HCT116 (cell line): Measurements from ENCODE around the gene MED10. TPM values are rescaled to one million over a fixed set of nuclear protein-coding genes. Genes with fewer than 3 reads are reported as not detected.

Experiments
- ATAC-seq: fragments of 200-7000 bp; cut with Tn5 transposase; 2 replicates; pipeline ENCODE4 v1.9.1; 2020; ENCODE audit warnings: mild to moderate bottlenecking, moderate library complexity
- BruUV-seq: library from RNA; stranded (reverse); fragments of 400-500 nt; replicated peaks from 2 replicates; lab custom pipeline; 2021; lab: Mats Ljungman, UMichigan
- CTCF ChIA-PET: fragments of 300-600 bp; sonication (Branson Sonifier 250); formaldehyde crosslinking; loops from one replicate; lab custom pipeline; 2021; ENCODE audit warnings: antibody characterized with exemption; lab: Charles Lee
- POLR2A ChIA-PET: fragments of 300-600, 350-600 bp; sonication (Branson Sonifier 250); formaldehyde crosslinking; loops from one replicate; lab custom pipeline; 2021; ENCODE audit warnings: antibody characterized with exemption; lab: Charles Lee
- RAD21 ChIA-PET, 2 experiments: fragments of 300-600 bp; sonication (Branson Sonifier 250); formaldehyde crosslinking; loops; one replicate each; lab custom pipeline; 2023; ENCODE audit warnings: low total read pairs in 2 of 2; ENCODE audit not compliant: uncharacterized antibody in 2 of 2, unreplicated experiment in 2 of 2, low non-redundant PET in 1 of 2; lab: Charles Lee
- DNase-seq: peaks from one replicate; pipeline ENCODE4 v3.0.0-alpha.2; 2010; ENCODE audit warnings: low read depth, low spot score
- H2AFZ ChIP-seq: fragments of 200-600 bp; shearing (Covaris generic), sonication (generic); 2 replicates; pipeline ENCODE4 v1.6.1; 2017; ENCODE audit warnings: low read depth, mixed run types, mixed read lengths, antibody characterized with exemption, low read length; ENCODE audit not compliant: poor library complexity, severe bottlenecking
- H3K27ac ChIP-seq: 2 replicates; pipeline ENCODE4 v1.5.1; 2012; ENCODE audit warnings: low read depth, low read length
- H3K27me3 ChIP-seq: fragments of 200-600 bp; sonication (generic); 2 replicates; pipeline ENCODE4 v1.6.1; 2016; ENCODE audit warnings: mixed run types, low read length, mixed read lengths; ENCODE audit not compliant: insufficient read depth
- H3K36me3 ChIP-seq, 2 experiments: fragments of 200-500 bp in 1 of 2; fragments of 200-600 bp in 1 of 2; sonication (Bioruptor generic) in 1 of 2; sonication (generic) in 1 of 2; 2 replicates each; pipeline versions ENCODE4 v1.5.1 to v1.6.1; 2014 to 2016; ENCODE audit warnings: low read length in 2 of 2, inconsistent platforms in 1 of 2, mixed read lengths in 1 of 2, mixed run types in 1 of 2; ENCODE audit not compliant: insufficient read depth in 2 of 2, control insufficient read depth in 1 of 2
- H3K4me1 ChIP-seq, 2 experiments: fragments of 200-600 bp in 1 of 2; sonication (generic) in 1 of 2; 2 replicates each; pipeline versions ENCODE4 v1.5.1 to v1.6.1; 2012 to 2017; ENCODE audit warnings: low read length in 2 of 2, inconsistent platforms in 1 of 2, mild to moderate bottlenecking in 1 of 2, mixed read lengths in 1 of 2, mixed run types in 1 of 2, moderate library complexity in 1 of 2; ENCODE audit not compliant: insufficient read depth in 2 of 2, control insufficient read depth in 1 of 2
- H3K4me2 ChIP-seq: fragments of 200-600 bp; sonication (generic); 2 replicates; pipeline ENCODE4 v1.6.1; 2017; ENCODE audit warnings: mixed run types, low read length, mixed read lengths
- H3K4me3 ChIP-seq, 2 experiments: fragments of 200-600 bp in 1 of 2; sonication (generic) in 1 of 2; replicated peaks in 1 of 2; 2 replicates each; pipeline ENCODE4 v1.5.1; 2011 to 2016; ENCODE audit warnings: low read length in 2 of 2, control low read depth in 1 of 2, low read depth in 1 of 2, mild to moderate bottlenecking in 1 of 2, mixed read lengths in 1 of 2, mixed run types in 1 of 2
- H3K79me2 ChIP-seq: fragments of 200-600 bp; sonication (generic); 2 replicates; pipeline ENCODE4 v1.6.1; 2017; ENCODE audit warnings: mild to moderate bottlenecking, mixed run types, low read length, moderate library complexity, mixed read lengths; ENCODE audit not compliant: insufficient read depth
- H3K9ac ChIP-seq: fragments of 200-600 bp; sonication (generic); 2 replicates; pipeline ENCODE4 v1.6.1; 2016; ENCODE audit warnings: low read length, mixed read lengths
- H3K9me2 ChIP-seq: fragments of 200-600 bp; sonication (generic), shearing (Covaris generic); 2 replicates; pipeline ENCODE4 v1.6.1; 2017; ENCODE audit warnings: mixed run types, mild to moderate bottlenecking, moderate library complexity; ENCODE audit not compliant: insufficient read depth
- H3K9me3 ChIP-seq, 2 experiments: fragments of 200-500 bp in 1 of 2; fragments of 200-600 bp in 1 of 2; sonication (Bioruptor generic) in 1 of 2; sonication (generic) in 1 of 2; 2 replicates each; pipeline ENCODE4 v1.6.1; 2014 to 2017; ENCODE audit warnings: low read length in 2 of 2, mixed read lengths in 2 of 2, inconsistent platforms in 1 of 2, low read depth in 1 of 2, mild to moderate bottlenecking in 1 of 2, mixed run types in 1 of 2, moderate library complexity in 1 of 2; ENCODE audit not compliant: control insufficient read depth in 1 of 2, insufficient read depth in 1 of 2
- H4K20me1 ChIP-seq: fragments of 200-600 bp; sonication (generic), shearing (Covaris generic); 2 replicates; pipeline ENCODE4 v1.6.1; 2017; ENCODE audit warnings: mixed run types, mild to moderate bottlenecking, moderate library complexity; ENCODE audit not compliant: insufficient read depth
- CBX3 ChIP-seq: IDR thresholded peaks from 2 replicates; pipeline ENCODE4 v1.6.1; 2012; ENCODE audit warnings: low read depth
- CEBPB ChIP-seq: IDR thresholded peaks from 2 replicates; pipeline ENCODE4 v1.6.1; 2012; ENCODE audit warnings: low read depth
- EGR1 ChIP-seq: IDR thresholded peaks from 2 replicates; pipeline ENCODE4 v1.6.1; 2012; ENCODE audit warnings: low read depth
- ELF1 ChIP-seq: IDR thresholded peaks from 2 replicates; pipeline ENCODE4 v1.6.1; 2012; ENCODE audit warnings: low read depth, borderline replicate concordance
- EZH2 ChIP-seq: fragments of 200-600 bp; sonication (generic); IDR thresholded peaks from 2 replicates; pipeline ENCODE4 v1.6.1; 2017; ENCODE audit warnings: antibody characterized with exemption, mixed run types
- EZH2phosphoT487 ChIP-seq: fragments of 200-600 bp; IDR thresholded peaks from 2 replicates; pipeline ENCODE4 v1.6.1; 2018; ENCODE audit warnings: antibody characterized with exemption, borderline replicate concordance
- FOSL1 ChIP-seq: IDR thresholded peaks from 2 replicates; pipeline ENCODE4 v1.6.1; 2012; ENCODE audit warnings: low read depth
- MAX ChIP-seq: IDR thresholded peaks from 2 replicates; pipeline ENCODE4 v1.6.1; 2012
- RAD21 ChIP-seq: IDR thresholded peaks from 2 replicates; pipeline ENCODE4 v1.6.1; 2012; ENCODE audit warnings: low read depth, mild to moderate bottlenecking
- SIN3A ChIP-seq: IDR thresholded peaks from 2 replicates; pipeline ENCODE4 v1.6.1; 2012; ENCODE audit warnings: low read depth
- SP1 ChIP-seq: IDR thresholded peaks from 2 replicates; pipeline ENCODE4 v1.6.1; 2012; ENCODE audit warnings: low read depth
- TCF7L2 ChIP-seq: IDR thresholded peaks from 2 replicates; pipeline ENCODE4 v1.7.0; 2011; ENCODE audit warnings: borderline replicate concordance, inconsistent platforms; ENCODE audit not compliant: insufficient read depth, insufficient read length; ENCODE audit errors: extremely low read depth
- YY1 ChIP-seq: IDR thresholded peaks from 2 replicates; pipeline ENCODE4 v1.6.1; 2011; ENCODE audit warnings: low read length, low read depth, moderate library complexity, mild to moderate bottlenecking; ENCODE audit not compliant: insufficient replicate concordance; ENCODE audit errors: extremely low read depth
- ZBTB33 ChIP-seq: IDR thresholded peaks from 2 replicates; pipeline ENCODE4 v1.6.1; 2011; ENCODE audit warnings: mild to moderate bottlenecking, low read length, moderate library complexity; ENCODE audit not compliant: insufficient replicate concordance; ENCODE audit errors: extremely low read depth
- ZFX ChIP-seq: fragments of 450-650 bp; IDR thresholded peaks from 2 replicates; pipeline ENCODE4 v1.6.1; 2017
- intact Hi-C: fragments of 100-400 bp; cut with micrococcal nuclease; formaldehyde crosslinking; loops from 2 replicates; pipeline ENCODE4 v1.10.0; 2022
- total RNA-seq: library from RNA; stranded (reverse); gene quantifications from one replicate; pipeline ENCODE4 v1.2.1, GENCODE V29; 2021; ENCODE audit not compliant: unreplicated experiment

MED10 gene
- total RNA-seq, 1 experiment from 2014 or later = 35.0 TPM

GRCh38 chr5:6356578-6357164, 21.7 kb downstream of the MED10 start:
- Histone ChIP-seq H4K20me1 (no peaks in the 10 kb centered on the region), H2AFZ (no peak overlapping the region), H3K27ac (no peak overlapping the region), H3K4me3 (no peak overlapping the region), H3K36me3 (no peaks in the 10 kb centered on the region), H3K9me3 (no peaks in the 10 kb centered on the region), H3K9me2 (no peaks in the 10 kb centered on the region), H3K27me3 (peaks cover 2% of the 10 kb centered on the region; the same call in 1 of the 2 replicates), H3K9ac (no peak overlapping the region), H3K79me2 (no peaks in the 10 kb centered on the region), H3K4me2 (no peak overlapping the region), H3K4me1 (no peaks in the 10 kb centered on the region)
- ChIA-PET RAD21 (no interaction called here), POLR2A (no interaction called here), CTCF (no interaction called here)
- intact Hi-C loops = no loop called here
- DNase-seq (no peak), ATAC-seq (no peak)
- BruUV-seq = no TSS peak
- TF ChIP-seq TCF7L2 (no peak), EGR1 (no peak), FOSL1 (no peak), EZH2phosphoT487 (no peak), CEBPB (no peak), CBX3 (no peak), ZFX (no peak), RAD21 (no peak), ELF1 (no peak), SIN3A (no peak), MAX (no peak), YY1 (no peak), EZH2 (no peak), SP1 (no peak), ZBTB33 (no peak)
